Activated naive CD4-positive, alpha-beta T cell treated with anti-CD3 and anti-CD28 coated beads for 36 hours (primary cell): ENCODE results near the gene C1QA. TPM values are rescaled to one million over a fixed set of nuclear protein-coding genes. Genes with fewer than 3 reads are reported as not detected.

ENCODE experiments used
- CTCF ChIA-PET: fragments of 350-600 bp; sonication (Branson Sonifier 250); formaldehyde crosslinking; loops from one replicate; lab custom pipeline; 2021; ENCODE audit warnings: antibody characterized with exemption; lab: Charles Lee
- DNase-seq: peaks from one replicate; pipeline ENCODE4 v3.0.0-alpha.2; 2020
- H3K27ac Mint-ChIP-seq: one replicate; pipeline ENCODE4 v1.8.0; 2021; ENCODE audit warnings: mild to moderate bottlenecking, mixed read lengths
- H3K27me3 Mint-ChIP-seq: one replicate; pipeline ENCODE4 v1.8.0; 2021; ENCODE audit warnings: low read depth, mixed read lengths
- H3K36me3 Mint-ChIP-seq: one replicate; pipeline ENCODE4 v1.8.0; 2021; ENCODE audit warnings: low read depth, mixed read lengths
- H3K4me1 Mint-ChIP-seq: one replicate; pipeline ENCODE4 v1.8.0; 2021; ENCODE audit warnings: low read depth, mixed read lengths
- H3K4me3 Mint-ChIP-seq: one replicate; pipeline ENCODE4 v1.8.0; 2021; ENCODE audit warnings: mild to moderate bottlenecking, moderate library complexity, mixed read lengths
- H3K9me3 Mint-ChIP-seq: one replicate; pipeline ENCODE4 v1.8.0; 2021; ENCODE audit warnings: mixed read lengths
- intact Hi-C: fragments of 100-400 bp; cut with micrococcal nuclease; formaldehyde crosslinking; loops from one replicate; pipeline ENCODE4 v1.15.1; 2023
- total RNA-seq, 2 experiments: library from RNA; stranded (reverse); gene quantifications; one replicate each; pipeline ENCODE4 v1.2.3, GENCODE V29; 2021

Gene C1QA
- total RNA-seq, result not detected

GRCh38 chr1:22636353-22636752, at the start of gene C1QA:
C1QA (plus strand) TSS chr1:22636628; CDS start chr1:22637617, 989 bp downstream.
- DNase-seq, result no peak
- intact Hi-C loops, result no loop called here
- H3K9me3 Mint-ChIP-seq, result no peaks in the 10 kb centered on the region
- no peak within 1 kb of the TSS for H3K27ac Mint-ChIP-seq
- peaks cover 14% of the 10 kb centered on the region for H3K27me3 Mint-ChIP-seq
- no peaks in the 10 kb centered on the region for H3K36me3 Mint-ChIP-seq
- CTCF ChIA-PET, result no interaction called here
- no peak within 1 kb of the TSS for H3K4me3 Mint-ChIP-seq
- no peaks in the 10 kb centered on the region for H3K4me1 Mint-ChIP-seq

GRCh38 chr1:22587247-22587646, 49.2 kb upstream of the C1QA start:
- DNase-seq, result no peak
- no peaks in the 10 kb centered on the region for H3K9me3 Mint-ChIP-seq
- no peak overlapping the region for H3K27ac Mint-ChIP-seq
- no peaks in the 10 kb centered on the region for H3K36me3 Mint-ChIP-seq
- CTCF ChIA-PET, result no interaction called here
- H3K4me3 Mint-ChIP-seq, result no peak overlapping the region
- intact Hi-C loops, result no loop called here
- H3K27me3 Mint-ChIP-seq, result peaks cover 9% of the 10 kb centered on the region
- no peaks in the 10 kb centered on the region for H3K4me1 Mint-ChIP-seq

GRCh38 chr1:22588899-22589422, 47.5 kb upstream of the C1QA start:
- no peak for DNase-seq
- Mint-ChIP-seq H3K27ac (no peak overlapping the region), H3K27me3 (peaks cover 9% of the 10 kb centered on the region), H3K4me3 (no peak overlapping the region), H3K36me3 (no peaks in the 10 kb centered on the region), H3K4me1 (no peaks in the 10 kb centered on the region), H3K9me3 (no peaks in the 10 kb centered on the region)
- intact Hi-C loops, result no loop called here
- CTCF ChIA-PET, result interaction anchor here (0.9 kb wide), 1 partner anchor 173 kb away, joined by 4 read pairs; no protein-coding TSS in a partner anchor

- no peak overlapping the region for H3K27ac Mint-ChIP-seq
- CTCF ChIA-PET, result no interaction called here
- no peaks in the 10 kb centered on the region for H3K4me1 Mint-ChIP-seq
- no peaks in the 10 kb centered on the region for H3K36me3 Mint-ChIP-seq
- peaks cover 9% of the 10 kb centered on the region for H3K27me3 Mint-ChIP-seq
- intact Hi-C loops, result no loop called here
- DNase-seq, result no peak
- no peaks in the 10 kb centered on the region for H3K9me3 Mint-ChIP-seq
- H3K4me3 Mint-ChIP-seq, result no peak overlapping the region
Measured at GRCh38 chr1:22591576-22591975, 44.9 kb upstream of the C1QA start.

- no peak overlapping the region for H3K4me3 Mint-ChIP-seq
- H3K27ac Mint-ChIP-seq, result no peak overlapping the region
- no peaks in the 10 kb centered on the region for H3K36me3 Mint-ChIP-seq
- H3K9me3 Mint-ChIP-seq, result no peaks in the 10 kb centered on the region
- H3K4me1 Mint-ChIP-seq, result no peaks in the 10 kb centered on the region
- intact Hi-C loops, result no loop called here
- no peak for DNase-seq
- peaks cover 11% of the 10 kb centered on the region for H3K27me3 Mint-ChIP-seq
- CTCF ChIA-PET, result no interaction called here
Measured at GRCh38 chr1:22592051-22592450, 44.4 kb upstream of the C1QA start.

- H3K4me1 Mint-ChIP-seq, result no peaks in the 10 kb centered on the region
- CTCF ChIA-PET, result no interaction called here
- H3K36me3 Mint-ChIP-seq, result no peaks in the 10 kb centered on the region
- H3K27ac Mint-ChIP-seq, result no peak overlapping the region
- no peak for DNase-seq
- peaks cover 11% of the 10 kb centered on the region for H3K27me3 Mint-ChIP-seq
- intact Hi-C loops, result no loop called here
- H3K4me3 Mint-ChIP-seq, result no peak overlapping the region
- no peaks in the 10 kb centered on the region for H3K9me3 Mint-ChIP-seq
Measured at GRCh38 chr1:22592919-22593790, 43.3 kb upstream of the C1QA start.

- H3K27me3 Mint-ChIP-seq, result peaks cover 11% of the 10 kb centered on the region
Measured at GRCh38 chr1:22594396-22594795, 42.0 kb upstream of the C1QA start.

GRCh38 chr1:22595108-22595507, 41.3 kb upstream of the C1QA start:
- H3K4me3 Mint-ChIP-seq, result no peak overlapping the region
- DNase-seq, result no peak
- no peaks in the 10 kb centered on the region for H3K9me3 Mint-ChIP-seq
- CTCF ChIA-PET, result no interaction called here
- no peak overlapping the region for H3K27ac Mint-ChIP-seq
- intact Hi-C loops, result no loop called here
- H3K36me3 Mint-ChIP-seq, result no peaks in the 10 kb centered on the region
- peaks cover 10% of the 10 kb centered on the region for H3K27me3 Mint-ChIP-seq
- H3K4me1 Mint-ChIP-seq, result no peaks in the 10 kb centered on the region

More at GRCh38 chr1:22594396-22594795, 42.0 kb upstream of the C1QA start:
- Mint-ChIP-seq H3K4me3 (no peak overlapping the region), H3K36me3 (no peaks in the 10 kb centered on the region), H3K4me1 (no peaks in the 10 kb centered on the region), H3K9me3 (no peaks in the 10 kb centered on the region), H3K27ac (no peak overlapping the region)
- intact Hi-C loops, result no loop called here
- no peak for DNase-seq
- CTCF ChIA-PET, result no interaction called here

- intact Hi-C loops, result no loop called here
- Mint-ChIP-seq H3K9me3 (no peaks in the 10 kb centered on the region), H3K4me3 (no peak overlapping the region), H3K36me3 (no peaks in the 10 kb centered on the region), H3K27me3 (peaks cover 5% of the 10 kb centered on the region), H3K27ac (no peak overlapping the region), H3K4me1 (no peaks in the 10 kb centered on the region)
- no peak for DNase-seq
- CTCF ChIA-PET, result no interaction called here
Measured at GRCh38 chr1:22597301-22597965, 39.0 kb upstream of the C1QA start.

GRCh38 chr1:22597996-22598395, 38.4 kb upstream of the C1QA start:
- intact Hi-C loops, result no loop called here
- Mint-ChIP-seq H3K27me3 (peaks cover 5% of the 10 kb centered on the region), H3K4me3 (no peak overlapping the region), H3K36me3 (no peaks in the 10 kb centered on the region), H3K9me3 (no peaks in the 10 kb centered on the region), H3K27ac (no peak overlapping the region), H3K4me1 (no peaks in the 10 kb centered on the region)
- CTCF ChIA-PET, result no interaction called here
- no peak for DNase-seq

- H3K4me1 Mint-ChIP-seq, result no peaks in the 10 kb centered on the region
- no peaks in the 10 kb centered on the region for H3K36me3 Mint-ChIP-seq
- H3K27me3 Mint-ChIP-seq, result peaks cover 5% of the 10 kb centered on the region
- intact Hi-C loops, result no loop called here
- CTCF ChIA-PET, result no interaction called here
- H3K9me3 Mint-ChIP-seq, result no peaks in the 10 kb centered on the region
- DNase-seq, result no peak
- no peak overlapping the region for H3K4me3 Mint-ChIP-seq
- no peak overlapping the region for H3K27ac Mint-ChIP-seq
Measured at GRCh38 chr1:22598736-22599135, 37.7 kb upstream of the C1QA start.

- Mint-ChIP-seq H3K36me3 (no peaks in the 10 kb centered on the region), H3K27me3 (peaks cover 5% of the 10 kb centered on the region), H3K9me3 (no peaks in the 10 kb centered on the region), H3K27ac (no peak overlapping the region), H3K4me1 (no peaks in the 10 kb centered on the region), H3K4me3 (no peak overlapping the region)
- CTCF ChIA-PET, result no interaction called here
- no peak for DNase-seq
- intact Hi-C loops, result no loop called here
Measured at GRCh38 chr1:22600071-22600816, 36.2 kb upstream of the C1QA start.
